H1 (cell line): ENCODE data around the gene TFDP1.

Experiments
- EP300 ChIP-seq, 2 experiments: IDR thresholded peaks; 1 replicate in 1 of 2; 2 replicates in 1 of 2; pipeline ENCODE4 v1.6.1; 2011 to 2012; ENCODE audit warnings: low read depth in 2 of 2, low read length in 2 of 2, mild to moderate bottlenecking in 2 of 2, borderline replicate concordance in 1 of 2, inconsistent platforms in 1 of 2, moderate library complexity in 1 of 2
- RAD21 ChIP-seq, 2 experiments: IDR thresholded peaks in 1 of 2; conservative IDR thresholded peaks in 1 of 2; 2 replicates each; pipeline ENCODE4 v1.6.1; 2011; ENCODE audit warnings: low read depth in 2 of 2, low read length in 2 of 2, improper control_type of control experiment in 1 of 2, inconsistent platforms in 1 of 2, mild to moderate bottlenecking in 1 of 2, moderate library complexity in 1 of 2
- TAF1 ChIP-seq: IDR thresholded peaks from 2 replicates; pipeline ENCODE4 v1.6.1; 2011; ENCODE audit warnings: mild to moderate bottlenecking, low read depth, low read length
- TF ChIP-seq, protein P1 (sequence below), 3 experiments: IDR thresholded peaks; 1 replicate in 2 of 3; 2 replicates in 1 of 3; pipeline versions ENCODE4 v1.5.1 to v1.6.1; 2011; ENCODE audit warnings: low read length in 3 of 3, mild to moderate bottlenecking in 3 of 3, inconsistent platforms in 2 of 3, low read depth in 1 of 3, moderate library complexity in 1 of 3; ENCODE audit not compliant: insufficient read depth in 1 of 3; ENCODE audit errors: control extremely low read depth in 1 of 3

DNA sequence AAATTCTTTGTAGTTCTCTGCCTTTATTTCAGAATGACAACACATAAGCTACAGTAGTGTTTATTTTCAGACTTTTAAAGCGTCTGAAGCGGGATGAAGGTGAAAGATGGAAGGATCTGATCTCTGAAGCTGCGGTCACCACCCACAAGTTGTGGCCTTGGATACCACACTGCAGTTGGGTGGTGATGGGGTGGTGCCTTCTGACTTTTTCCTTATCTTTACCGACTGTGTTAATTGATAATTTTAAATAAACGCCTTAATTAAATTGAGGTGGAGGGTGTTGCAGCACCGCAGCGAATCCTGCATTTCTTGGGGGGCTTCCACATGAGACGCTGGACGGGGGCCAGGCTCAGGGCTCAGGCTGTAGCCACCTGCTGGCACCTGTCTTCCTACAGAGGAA is 1.3 kb downstream of the TFDP1 start:
- TF ChIP-seq, protein P1, sequence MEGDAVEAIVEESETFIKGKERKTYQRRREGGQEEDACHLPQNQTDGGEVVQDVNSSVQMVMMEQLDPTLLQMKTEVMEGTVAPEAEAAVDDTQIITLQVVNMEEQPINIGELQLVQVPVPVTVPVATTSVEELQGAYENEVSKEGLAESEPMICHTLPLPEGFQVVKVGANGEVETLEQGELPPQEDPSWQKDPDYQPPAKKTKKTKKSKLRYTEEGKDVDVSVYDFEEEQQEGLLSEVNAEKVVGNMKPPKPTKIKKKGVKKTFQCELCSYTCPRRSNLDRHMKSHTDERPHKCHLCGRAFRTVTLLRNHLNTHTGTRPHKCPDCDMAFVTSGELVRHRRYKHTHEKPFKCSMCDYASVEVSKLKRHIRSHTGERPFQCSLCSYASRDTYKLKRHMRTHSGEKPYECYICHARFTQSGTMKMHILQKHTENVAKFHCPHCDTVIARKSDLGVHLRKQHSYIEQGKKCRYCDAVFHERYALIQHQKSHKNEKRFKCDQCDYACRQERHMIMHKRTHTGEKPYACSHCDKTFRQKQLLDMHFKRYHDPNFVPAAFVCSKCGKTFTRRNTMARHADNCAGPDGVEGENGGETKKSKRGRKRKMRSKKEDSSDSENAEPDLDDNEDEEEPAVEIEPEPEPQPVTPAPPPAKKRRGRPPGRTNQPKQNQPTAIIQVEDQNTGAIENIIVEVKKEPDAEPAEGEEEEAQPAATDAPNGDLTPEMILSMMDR (IDR thresholded peaks at IDR 0.05; ENCODE audit: control extremely low read depth in 1 of 3, insufficient read depth in 1 of 3, low read depth in 1 of 3, low read length in 3 of 3) = no peak
- no peak for TF ChIP-seq EP300 (IDR thresholded peaks at IDR 0.05; ENCODE audit: borderline replicate concordance in 1 of 2, low read depth in 2 of 2, low read length in 2 of 2)
- no peak for TF ChIP-seq RAD21 (IDR thresholded peaks at IDR 0.05 in 1 of 2, conservative IDR thresholded peaks at IDR 0.05 in 1 of 2; ENCODE audit: low read depth in 2 of 2, low read length in 2 of 2)
- TF ChIP-seq TAF1 = no peak
